H7 (cell line): Measurements from ENCODE around the gene TMEM178A. TPM values are rescaled to one million over a fixed set of nuclear protein-coding genes. Genes with fewer than 3 reads are reported as not detected.

ENCODE experiments used
- DNase-seq: peaks from one replicate; pipeline ENCODE4 v3.0.0; 2012
- H3K27me3 ChIP-seq: 2 replicates; pipeline ENCODE4 v1.6.0; 2011; ENCODE audit warnings: mild to moderate bottlenecking, low read length; ENCODE audit not compliant: control insufficient read depth, insufficient read depth
- H3K36me3 ChIP-seq: replicated peaks from 2 replicates; pipeline ENCODE4 v1.5.1; 2011; ENCODE audit warnings: low read length; ENCODE audit not compliant: control insufficient read depth, insufficient read depth
- H3K4me3 ChIP-seq: 2 replicates; pipeline ENCODE4 v1.5.1; 2011; ENCODE audit warnings: low read depth, mild to moderate bottlenecking, control low read depth, low read length, moderate library complexity; ENCODE audit not compliant: insufficient read depth
- total RNA-seq: library from RNA; depleted of rRNA; stranded (reverse); fragments of >200 nt; shearing (Covaris generic); gene quantifications from 2 replicates; pipeline ENCODE4 v1.2.3, GENCODE V29; 2014

Gene TMEM178A
- total RNA-seq, 1 experiment from 2014 or later, result 8.1 TPM

DNA sequence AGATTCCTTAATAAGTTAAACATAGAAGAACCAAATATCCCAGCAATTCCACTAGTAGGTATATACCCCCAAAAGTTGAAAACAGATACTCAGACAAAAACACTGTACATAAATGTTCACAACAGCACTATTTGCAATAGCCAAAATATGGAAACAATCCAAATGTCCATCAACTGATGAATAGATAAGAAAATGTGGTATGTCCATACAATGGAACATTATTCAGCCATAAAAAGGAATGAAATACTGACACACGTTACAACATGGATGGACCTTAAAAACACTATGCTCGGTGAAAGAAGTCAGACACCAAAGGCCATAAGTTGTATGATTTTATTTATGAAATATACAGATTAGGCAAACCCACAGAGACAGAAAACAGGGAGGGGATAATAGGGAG lies 12.5 kb downstream of the TMEM178A start:
- Histone ChIP-seq H3K36me3 (no peaks in the 10 kb centered on the region), H3K4me3 (no peak overlapping the region), H3K27me3 (no peaks in the 10 kb centered on the region)
- no peak for DNase-seq

DNA sequence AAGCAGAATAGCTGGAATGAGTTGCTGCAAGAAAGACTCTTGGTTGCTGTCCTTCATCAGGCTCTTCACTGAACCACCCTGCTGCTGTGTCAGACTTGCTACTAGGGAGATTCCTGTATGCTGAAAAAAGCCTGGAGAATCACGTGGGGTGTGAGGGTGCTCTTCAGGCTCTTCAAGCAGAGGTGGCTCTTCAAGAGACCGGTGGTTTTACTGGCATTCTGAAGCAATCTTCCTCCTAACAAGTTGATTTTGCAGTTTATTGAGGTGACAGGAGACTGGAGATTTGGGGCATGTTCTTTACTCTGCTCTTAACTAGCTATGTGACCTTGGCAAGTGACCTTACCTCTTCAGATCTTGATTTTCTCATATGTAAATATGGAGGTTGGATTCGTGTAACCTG lies 14.1 kb downstream of the TMEM178A start:
- Histone ChIP-seq H3K36me3 (no peaks in the 10 kb centered on the region), H3K4me3 (no peak overlapping the region), H3K27me3 (no peaks in the 10 kb centered on the region)
- DNase-seq, result no peak

DNA sequence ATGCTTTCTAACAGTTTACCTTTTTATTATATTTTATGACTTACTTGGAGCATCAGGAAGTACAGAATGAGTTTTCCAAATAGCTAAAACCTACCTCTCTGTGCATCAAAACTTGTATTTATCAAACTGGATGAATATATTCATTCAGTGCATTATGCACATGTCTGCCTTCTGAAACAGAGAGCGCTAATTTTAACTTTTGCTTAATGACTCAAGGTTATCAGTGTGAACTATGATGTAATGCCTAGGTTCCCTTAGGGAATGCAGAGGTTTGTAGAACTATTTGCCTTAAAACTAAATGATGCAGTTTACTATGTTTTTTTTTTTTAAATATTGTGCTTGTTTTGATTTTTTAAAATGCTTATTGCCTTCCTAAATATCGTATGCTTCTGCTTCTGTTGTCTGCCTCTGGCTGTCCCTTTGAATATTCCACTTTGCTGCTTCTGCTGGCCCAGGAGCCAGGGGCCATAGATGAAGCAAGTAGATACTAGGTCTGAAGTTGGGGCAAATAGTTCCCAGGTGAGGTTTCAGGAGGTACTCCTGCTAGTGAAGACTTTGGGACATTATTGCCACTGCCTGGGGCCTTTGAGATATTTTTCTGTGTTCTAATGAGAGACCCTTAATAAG lies 16.5 kb downstream of the TMEM178A start:
- Histone ChIP-seq H3K4me3 (no peak overlapping the region), H3K36me3 (no peaks in the 10 kb centered on the region), H3K27me3 (no peaks in the 10 kb centered on the region)
- DNase-seq, result no peak

DNA sequence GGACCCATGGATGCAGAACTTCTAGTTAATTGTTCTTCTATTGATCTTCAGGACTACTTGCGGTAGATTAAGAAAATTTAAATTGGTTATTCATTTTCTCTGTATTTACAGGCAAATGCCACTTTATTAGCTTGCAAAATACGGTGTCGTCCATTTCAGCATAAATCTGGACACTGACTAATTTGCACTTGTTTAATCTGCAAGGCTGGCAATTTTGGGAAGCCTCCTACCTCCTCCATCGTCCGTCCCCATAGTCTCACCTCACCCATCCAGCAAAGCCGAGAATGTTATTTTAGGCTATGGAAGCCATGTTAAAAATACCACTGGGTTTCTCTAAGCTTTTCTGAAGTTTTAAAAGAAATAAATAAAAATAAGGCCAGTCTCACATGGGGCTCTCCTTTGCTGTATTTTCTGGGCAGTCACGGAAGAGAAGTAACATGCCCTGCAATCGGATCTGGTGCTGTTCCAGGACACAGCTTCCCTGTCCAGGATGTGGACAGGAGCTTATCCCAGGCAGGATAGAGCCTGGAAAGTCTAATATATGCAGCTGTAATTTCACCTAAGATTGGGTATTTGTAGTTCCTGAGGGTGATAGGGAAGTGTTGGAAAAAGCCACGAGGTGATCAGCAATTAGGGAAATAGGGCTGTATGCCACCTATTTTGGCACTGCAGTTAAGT lies 17.4 kb downstream of the TMEM178A start:
- DNase-seq, result no peak
- Histone ChIP-seq H3K4me3 (no peak overlapping the region), H3K27me3 (no peaks in the 10 kb centered on the region), H3K36me3 (no peaks in the 10 kb centered on the region)

DNA sequence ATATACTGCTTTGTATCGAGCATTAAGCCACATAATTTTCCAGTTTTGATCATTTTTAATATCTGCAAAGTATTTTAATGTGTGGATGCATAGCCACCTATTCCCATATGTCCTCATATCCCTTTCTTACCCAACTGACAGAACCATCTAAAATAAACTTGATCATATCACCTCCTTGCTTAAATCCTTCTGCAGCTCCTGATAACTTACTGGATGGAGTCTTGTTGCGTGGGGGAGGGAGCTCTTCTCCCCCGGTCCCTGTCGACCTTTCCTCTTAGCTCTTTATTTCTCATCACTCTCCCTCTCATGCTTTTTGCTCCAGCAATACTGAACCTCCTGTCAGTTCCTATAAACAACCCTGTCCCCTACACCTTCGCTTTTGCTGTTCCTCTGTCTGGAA lies 18.7 kb downstream of the TMEM178A start:
- no peaks in the 10 kb centered on the region for H3K36me3 ChIP-seq
- no peaks in the 10 kb centered on the region for H3K27me3 ChIP-seq
- H3K4me3 ChIP-seq, result no peak overlapping the region
- no peak for DNase-seq

DNA sequence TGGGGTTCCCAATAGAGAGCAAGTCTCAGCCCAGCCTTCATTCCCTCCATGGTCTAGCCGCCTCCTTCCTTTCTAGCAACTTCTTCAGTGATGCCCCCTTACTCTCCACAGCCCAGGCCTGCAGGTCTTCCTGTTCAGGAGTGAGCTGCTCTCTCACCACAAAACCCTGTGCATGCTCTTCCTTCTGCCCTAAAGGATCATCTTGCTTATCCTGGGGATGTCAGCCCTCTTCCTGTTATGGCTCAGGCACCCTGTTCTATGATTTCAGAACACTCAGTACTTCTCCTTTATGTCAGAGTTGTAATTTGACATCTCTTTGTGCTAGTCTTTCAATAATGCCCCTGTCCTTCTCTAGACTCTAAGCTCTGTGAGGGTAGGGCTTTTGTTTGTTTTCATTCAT lies 19.4 kb downstream of the TMEM178A start:
- H3K4me3 ChIP-seq, result no peak overlapping the region
- DNase-seq, result no peak
- no peaks in the 10 kb centered on the region for H3K27me3 ChIP-seq
- no peaks in the 10 kb centered on the region for H3K36me3 ChIP-seq

DNA sequence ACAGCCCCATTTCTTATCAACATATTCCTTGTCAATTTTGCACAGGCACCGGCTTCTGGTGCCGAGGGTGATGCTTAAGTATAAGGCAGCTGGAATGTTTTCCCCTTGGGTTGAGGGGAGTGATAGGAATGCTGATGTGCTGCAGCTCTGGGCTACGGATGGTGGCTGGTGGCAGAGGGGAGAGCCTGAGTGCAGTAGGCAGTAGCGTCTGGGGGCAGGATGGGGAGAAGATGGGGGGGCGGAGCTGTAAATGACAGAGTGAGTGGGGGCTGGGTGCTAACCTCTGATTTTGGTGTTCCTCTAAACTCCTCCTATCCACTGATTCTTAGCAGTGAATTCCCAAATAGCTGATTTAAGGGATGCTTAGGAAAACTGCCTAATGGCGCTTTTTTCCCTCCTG lies 20.7 kb downstream of the TMEM178A start:
- Histone ChIP-seq H3K27me3 (no peaks in the 10 kb centered on the region), H3K36me3 (no peaks in the 10 kb centered on the region), H3K4me3 (no peak overlapping the region)
- DNase-seq, result no peak

DNA sequence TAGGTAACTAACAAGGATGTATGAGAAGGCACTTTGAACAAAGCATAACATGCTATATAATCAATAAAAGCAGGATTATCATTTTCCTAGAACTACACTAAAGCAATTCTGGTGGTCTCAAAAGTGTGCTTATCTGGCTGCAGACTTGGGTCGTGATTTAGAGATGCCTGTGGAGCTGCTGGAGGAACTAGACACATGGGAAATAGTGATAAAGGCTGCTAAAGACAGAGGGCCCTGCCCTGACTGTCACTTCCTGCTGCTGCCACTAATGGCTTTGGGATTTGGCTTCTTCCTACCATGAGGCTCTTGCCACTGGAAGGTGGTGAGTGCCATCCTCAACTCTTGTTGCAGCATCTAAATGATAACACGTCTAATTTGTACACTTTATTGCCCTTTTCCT lies 22.5 kb downstream of the TMEM178A start:
- no peaks in the 10 kb centered on the region for H3K36me3 ChIP-seq
- no peak overlapping the region for H3K4me3 ChIP-seq
- no peaks in the 10 kb centered on the region for H3K27me3 ChIP-seq
- DNase-seq, result no peak

DNA sequence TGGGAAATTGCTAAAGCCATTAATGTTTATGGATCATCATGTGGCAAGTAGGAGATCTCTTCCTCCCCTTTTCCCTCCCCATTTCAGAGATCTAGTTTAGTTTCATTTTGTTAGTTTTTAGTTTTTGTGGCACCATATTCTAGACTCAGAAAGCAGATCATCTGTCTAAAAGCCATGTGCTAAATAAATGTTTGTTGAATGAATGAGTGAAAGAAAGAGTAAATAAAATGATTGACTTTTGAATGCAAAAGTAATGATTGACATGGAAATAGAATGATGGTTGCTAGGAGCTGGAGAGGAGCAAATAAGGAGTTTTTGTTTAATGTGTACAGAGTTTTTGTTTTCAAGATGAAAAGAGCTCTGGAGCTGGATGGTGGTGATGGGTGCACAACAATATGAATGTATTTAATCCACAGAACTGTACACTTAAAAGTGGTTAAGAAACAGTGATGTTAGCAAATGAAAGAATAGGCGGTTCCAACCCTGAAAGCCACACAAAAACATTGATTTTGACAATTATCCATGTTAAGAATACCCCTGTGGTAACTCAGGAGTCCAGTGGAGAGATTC lies 23.6 kb downstream of the TMEM178A start:
- Histone ChIP-seq H3K4me3 (no peak overlapping the region), H3K27me3 (no peaks in the 10 kb centered on the region), H3K36me3 (no peaks in the 10 kb centered on the region)
- no peak for DNase-seq

DNA sequence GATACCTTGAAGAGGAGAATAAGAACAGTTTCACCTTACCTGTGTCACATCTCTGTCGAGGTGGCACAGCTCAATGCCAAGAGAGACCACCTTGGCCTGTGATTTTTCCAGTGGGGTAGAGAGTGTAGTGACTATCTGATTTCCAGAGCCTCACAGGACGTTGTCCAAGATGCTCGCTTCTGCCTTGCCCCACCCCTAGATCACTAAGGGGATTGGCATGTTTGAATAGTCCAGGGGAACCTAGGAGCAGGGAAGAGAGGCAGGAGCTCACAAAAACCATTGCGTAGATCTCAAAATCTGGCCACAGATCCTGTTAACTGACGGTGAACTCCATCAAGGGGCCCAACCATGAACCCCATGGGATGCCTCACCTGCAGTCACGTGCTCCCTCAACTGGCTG lies 24.2 kb downstream of the TMEM178A start:
- DNase-seq, result no peak
- H3K27me3 ChIP-seq, result no peaks in the 10 kb centered on the region
- H3K36me3 ChIP-seq, result no peaks in the 10 kb centered on the region
- no peak overlapping the region for H3K4me3 ChIP-seq

DNA sequence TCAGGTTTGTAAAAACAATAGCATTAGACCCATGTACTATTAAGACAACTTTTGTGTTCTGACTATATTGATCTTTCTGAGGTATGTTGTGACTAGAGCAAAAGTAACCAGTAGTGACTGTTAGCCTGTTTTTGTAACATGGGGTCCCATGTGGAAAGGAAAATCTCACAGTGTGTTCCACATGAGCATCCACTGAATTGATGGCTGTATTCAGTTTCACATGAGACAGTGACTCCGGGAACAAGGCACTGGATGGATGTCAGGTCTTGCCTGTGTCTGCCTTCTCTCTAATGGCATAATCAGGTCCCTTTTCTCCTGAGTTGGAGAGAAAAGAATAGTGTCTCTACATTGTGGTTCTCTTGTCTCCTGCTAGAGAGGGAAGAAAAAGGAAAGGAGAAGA lies 27.5 kb downstream of the TMEM178A start:
- H3K27me3 ChIP-seq, result no peaks in the 10 kb centered on the region
- H3K4me3 ChIP-seq, result no peak overlapping the region
- no peaks in the 10 kb centered on the region for H3K36me3 ChIP-seq
- DNase-seq, result no peak

DNA sequence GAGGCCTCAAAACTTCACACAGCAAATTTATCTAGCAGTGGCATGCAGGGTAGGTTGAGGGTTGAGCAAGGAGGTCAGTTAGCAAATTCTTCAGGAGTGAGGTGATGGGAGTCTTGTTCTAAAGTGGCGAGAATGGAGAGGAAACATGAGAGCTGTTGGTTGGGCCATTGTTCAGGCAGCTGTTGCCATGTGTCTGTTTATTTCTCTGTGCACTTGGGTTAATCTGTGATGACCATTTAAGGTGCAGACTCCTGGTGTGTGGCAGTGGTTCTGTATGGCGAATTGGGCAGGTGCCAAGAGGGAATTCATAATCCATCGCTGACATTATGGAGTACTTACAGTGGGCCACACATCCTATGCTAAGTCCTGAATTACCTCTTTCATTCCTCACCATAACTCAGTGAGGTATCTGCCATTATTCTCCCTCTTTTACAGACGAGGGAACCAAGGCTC lies 30.4 kb downstream of the TMEM178A start:
- Histone ChIP-seq H3K27me3 (no peaks in the 10 kb centered on the region), H3K4me3 (no peak overlapping the region), H3K36me3 (no peaks in the 10 kb centered on the region)
- no peak for DNase-seq

DNA sequence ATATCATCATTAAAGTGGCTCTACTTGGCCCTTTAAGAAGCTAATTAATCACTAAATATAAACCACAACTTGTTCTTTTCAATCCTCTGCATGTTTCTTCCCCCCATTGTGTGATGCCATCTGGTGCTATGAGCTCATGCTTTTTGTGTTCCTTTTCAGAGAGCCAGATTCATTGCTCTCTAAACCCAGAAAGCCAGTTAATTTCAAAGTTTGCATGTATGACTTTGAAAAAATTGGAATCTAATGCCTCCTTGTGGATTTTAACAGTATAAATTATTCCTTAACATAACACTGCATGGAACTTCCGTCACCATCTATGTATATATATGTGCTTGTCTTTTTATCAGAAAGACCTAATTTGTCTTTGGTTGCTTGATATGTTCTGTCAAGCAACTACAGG lies 31.1 kb downstream of the TMEM178A start:
- H3K4me3 ChIP-seq, result no peak overlapping the region
- H3K27me3 ChIP-seq, result no peaks in the 10 kb centered on the region
- DNase-seq, result no peak
- H3K36me3 ChIP-seq, result no peaks in the 10 kb centered on the region

DNA sequence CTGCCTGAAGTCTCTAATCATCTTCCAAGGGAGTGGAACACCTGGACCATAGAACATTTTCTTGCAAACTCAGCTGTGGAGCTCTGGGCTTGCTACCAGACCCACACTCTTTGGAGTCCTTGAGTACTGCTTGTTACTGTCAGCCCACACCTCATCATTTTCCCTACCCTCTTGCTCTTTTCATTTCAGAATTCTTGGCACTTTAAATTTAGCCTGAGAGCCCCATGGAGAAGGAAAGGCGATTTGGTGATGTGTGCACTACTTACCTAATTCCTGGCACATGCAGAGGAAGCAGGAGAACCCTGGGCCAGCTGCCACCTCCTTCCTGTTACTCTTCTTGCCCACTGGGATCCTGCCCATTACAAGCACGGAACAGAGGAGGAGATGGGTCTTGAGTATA lies 31.7 kb downstream of the TMEM178A start:
- Histone ChIP-seq H3K36me3 (no peaks in the 10 kb centered on the region), H3K27me3 (no peaks in the 10 kb centered on the region), H3K4me3 (no peak overlapping the region)
- no peak for DNase-seq

DNA sequence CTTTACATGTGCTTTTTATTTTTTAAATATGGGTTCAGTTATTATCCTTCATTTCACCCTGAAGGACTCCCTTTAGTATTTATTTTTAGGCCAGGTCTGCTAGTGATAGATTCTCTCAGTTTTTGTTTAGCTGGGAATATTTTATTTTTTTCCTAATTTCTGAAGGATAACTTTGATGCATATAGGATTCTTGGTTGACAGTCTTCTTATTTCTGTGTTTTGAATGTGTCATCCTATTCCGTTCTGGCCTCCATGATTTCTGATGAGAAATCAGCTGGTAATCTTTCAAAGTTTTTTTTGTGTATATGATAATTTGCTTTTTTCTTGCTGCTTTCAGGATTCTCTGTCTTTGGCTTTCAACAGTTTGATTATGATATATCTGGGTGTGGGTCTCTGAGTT lies 35.4 kb downstream of the TMEM178A start:
- no peak for DNase-seq
- H3K36me3 ChIP-seq, result no peaks in the 10 kb centered on the region
- H3K4me3 ChIP-seq, result no peak overlapping the region
- no peaks in the 10 kb centered on the region for H3K27me3 ChIP-seq
